GM19239 (cell line): ENCODE measurements around the gene MAN2B2.

Source experiments
- DNase-seq: peaks from one replicate; pipeline ENCODE4 v3.0.0; 2011; ENCODE audit warnings: low spot score; ENCODE audit not compliant: insufficient read length
- FAIRE-seq: peaks from 2 replicates; lab custom pipeline; 2011; peaks lifted over from hg19 to GRCh38; lab: Jason Lieb, UNC

MAN2B2 gene

DNA sequence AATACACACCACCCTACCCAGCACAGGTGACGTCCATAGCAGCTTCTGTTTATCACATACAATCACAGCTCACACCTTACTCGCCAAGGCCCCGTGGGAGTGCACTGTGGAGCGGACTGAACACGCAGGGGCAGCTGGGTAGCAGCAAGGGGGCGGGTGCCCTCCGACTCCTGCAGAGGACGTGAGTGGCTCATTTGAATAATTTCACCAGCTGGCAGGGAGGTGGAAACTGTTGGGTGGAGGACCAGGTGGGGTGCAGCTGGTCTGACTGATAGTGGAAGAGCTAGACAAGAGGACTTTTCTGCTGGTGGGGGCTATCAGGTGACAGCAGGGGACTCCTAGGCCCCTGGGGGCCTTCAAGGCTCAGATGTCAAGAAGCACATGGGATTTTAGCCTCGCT lies 16.3 kb downstream of the MAN2B2 start:
- DNase-seq (peak; percentile 48), FAIRE-seq (no peak)

DNA sequence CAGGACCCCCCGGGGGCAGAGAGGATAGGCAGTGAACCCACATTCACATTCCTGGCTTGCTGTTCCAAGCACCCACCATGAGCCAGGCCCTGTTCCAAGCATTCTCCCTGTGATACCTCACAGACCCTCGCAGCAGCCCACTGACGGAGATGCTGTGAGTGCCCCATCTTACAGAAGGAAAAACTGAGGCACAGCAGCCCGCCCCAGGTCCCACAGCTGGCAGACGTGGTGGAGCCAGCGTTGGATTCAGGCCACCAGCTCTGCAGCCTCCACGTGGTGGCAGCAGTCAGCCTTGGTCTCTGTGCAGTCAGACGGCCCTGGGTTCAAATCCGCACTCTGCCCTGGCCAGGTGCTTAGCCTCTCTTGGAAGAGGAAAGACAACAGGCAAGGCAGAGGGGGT lies 16.8 kb downstream of the MAN2B2 start:
- no peak for FAIRE-seq
- DNase-seq = no peak

GRCh38 chr4:6592804-6593563 lies 18.0 kb downstream of the MAN2B2 start:
- FAIRE-seq (no peak), DNase-seq (no peak)

DNA sequence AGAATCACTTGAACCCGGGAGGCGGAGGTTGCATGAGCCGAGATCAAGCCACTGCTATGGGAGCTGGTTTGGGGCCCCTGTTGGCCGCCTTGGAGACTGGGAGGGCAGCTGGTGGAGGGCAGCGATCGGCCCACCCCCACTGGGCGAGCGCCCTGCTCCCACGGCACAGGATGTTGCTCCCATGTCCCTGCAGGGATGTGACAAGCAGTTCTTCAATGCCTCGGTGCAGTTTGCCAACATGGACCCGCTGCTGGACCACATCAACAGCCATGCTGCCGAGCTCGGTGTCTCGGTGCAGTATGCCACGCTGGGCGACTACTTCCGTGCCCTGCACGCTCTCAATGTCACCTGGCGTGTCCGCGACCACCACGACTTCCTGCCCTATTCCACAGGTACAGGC lies 19.4 kb downstream of the MAN2B2 start:
- no peak for DNase-seq
- no peak for FAIRE-seq

- DNase-seq = no peak
- FAIRE-seq = no peak
These were observed 19.9 kb downstream of the MAN2B2 start for GRCh38 chr4:6594826-6595355.

DNA sequence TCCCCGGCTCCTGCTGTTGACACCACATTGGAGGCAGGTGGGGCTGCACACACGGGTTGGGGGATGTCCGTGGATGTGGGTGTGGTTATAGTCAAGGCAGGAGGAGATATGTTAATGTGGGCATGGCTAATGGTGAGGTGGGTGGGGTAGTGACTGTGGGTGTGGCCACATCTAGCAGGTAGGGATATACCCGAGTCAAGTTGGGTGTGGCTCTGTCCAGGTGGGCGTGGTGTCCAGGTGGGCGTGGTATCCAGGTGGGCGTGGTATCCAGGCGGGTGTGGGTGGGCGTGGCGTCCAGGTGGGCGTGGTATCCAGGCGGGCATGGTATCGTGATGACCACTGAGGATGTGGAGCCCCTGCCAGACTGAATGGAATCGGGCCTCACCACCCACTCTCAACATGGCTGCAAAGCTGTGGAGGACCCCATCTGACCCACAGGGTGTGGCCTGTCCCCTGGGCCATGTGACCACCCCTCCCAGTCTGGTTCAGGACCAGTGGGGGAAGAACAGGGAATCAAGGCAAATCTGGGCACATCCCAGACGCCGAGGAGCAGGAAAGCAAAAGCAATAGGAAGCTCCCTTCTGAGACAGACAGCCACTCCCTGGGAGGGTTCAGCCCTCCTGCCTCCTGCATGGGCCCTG lies 21.0 kb downstream of the MAN2B2 start:
- FAIRE-seq (no peak), DNase-seq (no peak)

GRCh38 chr4:6596948-6597347 lies 22.0 kb downstream of the MAN2B2 start:
- no peak for DNase-seq
- FAIRE-seq = no peak

DNA sequence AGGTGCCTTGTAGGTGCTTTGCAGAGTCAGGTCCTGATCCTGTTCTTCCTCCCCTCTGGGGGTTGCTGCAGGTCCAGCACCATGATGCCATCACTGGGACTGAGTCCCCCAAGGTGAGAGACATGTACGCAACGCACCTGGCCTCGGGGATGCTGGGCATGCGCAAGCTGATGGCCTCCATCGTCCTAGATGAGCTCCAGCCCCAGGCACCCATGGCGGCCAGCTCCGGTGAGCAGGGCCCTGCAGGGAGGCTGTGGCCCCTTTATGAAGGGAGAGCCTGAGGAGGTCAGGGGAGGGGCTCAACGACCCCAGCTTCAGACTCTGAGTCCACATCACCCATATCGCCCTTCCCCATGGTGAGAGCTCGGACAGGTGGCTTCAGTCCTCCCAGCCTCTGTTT lies 23.1 kb downstream of the MAN2B2 start:
- FAIRE-seq (no peak), DNase-seq (no peak)

GRCh38 chr4:6598641-6599040 lies 23.7 kb downstream of the MAN2B2 start:
- FAIRE-seq = no peak
- DNase-seq = no peak

DNA sequence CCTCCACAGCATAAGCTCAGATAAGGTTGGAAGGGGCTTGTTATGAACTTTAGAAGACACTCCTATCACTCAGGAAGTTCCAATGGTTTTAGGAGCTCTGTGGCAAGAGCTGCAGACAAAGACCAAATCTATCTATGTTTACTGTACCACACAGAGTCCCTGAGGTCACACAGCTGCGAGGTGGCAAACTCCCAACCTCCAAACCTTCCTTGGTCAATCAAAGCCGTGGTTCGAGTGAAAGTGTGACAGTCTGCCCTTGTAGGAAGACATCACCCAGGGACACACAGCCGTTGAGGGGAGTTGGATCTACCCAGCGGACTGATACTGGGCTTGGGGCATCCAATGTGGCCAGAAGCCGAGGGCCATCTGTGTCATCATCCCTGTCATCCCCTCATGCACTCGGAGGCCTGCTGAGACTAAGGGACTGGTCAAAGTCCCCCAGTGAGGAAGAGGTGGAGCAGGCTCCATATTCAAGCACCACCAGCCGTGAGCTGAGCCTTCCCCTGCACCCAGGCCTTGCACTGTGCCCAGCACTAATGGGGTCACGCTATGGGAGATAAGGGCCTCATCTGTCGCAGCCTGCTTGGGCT lies 26.8 kb downstream of the MAN2B2 start:
- FAIRE-seq = no peak

DNA sequence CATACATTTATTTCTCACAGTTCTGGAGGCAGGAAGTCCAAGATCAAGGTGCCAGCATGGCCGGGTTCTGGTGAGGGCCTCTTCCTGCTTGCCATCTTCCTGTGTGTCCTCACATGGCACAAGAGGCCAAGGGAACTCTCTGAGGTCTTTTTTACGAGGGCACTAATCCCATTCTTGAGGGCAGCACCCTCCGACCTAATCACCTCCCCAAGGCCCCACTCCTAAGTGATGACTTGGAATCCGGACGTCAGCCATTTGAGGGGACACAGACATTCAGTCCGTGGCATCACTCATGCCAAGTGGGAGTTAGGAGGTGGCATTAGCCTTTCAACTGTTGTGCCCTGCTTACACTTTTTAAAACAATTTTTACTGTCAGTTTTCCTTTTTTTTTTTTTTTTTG lies 27.3 kb downstream of the MAN2B2 start:
- DNase-seq (no peak), FAIRE-seq (no peak)

More for the DNA sequence above, 26.8 kb downstream of the MAN2B2 start:
- DNase-seq = no peak

GRCh38 chr4:6603128-6603527 lies 28.1 kb downstream of the MAN2B2 start:
- DNase-seq (no peak), FAIRE-seq (no peak)

GRCh38 chr4:6605114-6605513 lies 30.1 kb downstream of the MAN2B2 start:
- no peak for FAIRE-seq
- no peak for DNase-seq

- DNase-seq (no peak), FAIRE-seq (no peak)
These were observed 30.6 kb downstream of the MAN2B2 start for GRCh38 chr4:6605605-6606004.

DNA sequence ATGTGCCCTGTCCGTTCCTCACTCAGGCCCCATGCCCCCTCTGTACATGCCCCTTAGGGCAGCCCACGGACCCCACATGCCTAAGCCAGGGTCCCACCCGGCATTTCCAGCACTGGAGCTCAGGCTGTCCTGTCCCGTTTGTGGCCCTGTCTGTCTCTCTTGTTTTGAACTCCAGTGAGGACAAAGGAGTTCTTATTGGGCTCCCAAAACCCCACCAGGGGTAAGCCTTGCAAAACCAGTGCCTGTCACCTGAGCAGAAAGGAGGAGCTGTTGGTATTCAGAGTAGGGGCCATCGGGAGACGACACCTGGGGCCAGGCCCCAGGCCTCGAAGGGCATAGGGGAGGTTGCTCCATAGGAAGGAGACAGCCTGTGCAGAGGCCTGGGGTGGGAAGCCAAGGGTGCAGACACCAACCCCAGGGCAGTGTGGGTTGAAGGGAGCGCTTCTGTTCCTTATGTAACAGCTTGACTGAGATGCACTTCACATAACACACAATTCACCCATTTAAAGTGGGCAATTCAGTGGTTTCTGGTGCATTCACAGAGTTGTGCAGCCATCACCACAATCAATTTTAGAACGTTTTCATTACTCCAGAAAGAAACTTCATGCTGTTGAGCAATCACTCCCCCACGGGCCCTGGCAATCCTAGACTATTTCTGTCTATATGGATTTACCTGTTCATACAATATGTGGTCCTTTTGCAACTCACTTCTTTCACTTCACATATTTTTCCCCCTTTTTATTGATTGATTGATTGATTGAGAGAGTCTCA lies 31.7 kb downstream of the MAN2B2 start:
- FAIRE-seq = no peak
- no peak for DNase-seq

- FAIRE-seq = no peak
- no peak for DNase-seq
These were observed 32.5 kb downstream of the MAN2B2 start for GRCh38 chr4:6607368-6608055.

DNA sequence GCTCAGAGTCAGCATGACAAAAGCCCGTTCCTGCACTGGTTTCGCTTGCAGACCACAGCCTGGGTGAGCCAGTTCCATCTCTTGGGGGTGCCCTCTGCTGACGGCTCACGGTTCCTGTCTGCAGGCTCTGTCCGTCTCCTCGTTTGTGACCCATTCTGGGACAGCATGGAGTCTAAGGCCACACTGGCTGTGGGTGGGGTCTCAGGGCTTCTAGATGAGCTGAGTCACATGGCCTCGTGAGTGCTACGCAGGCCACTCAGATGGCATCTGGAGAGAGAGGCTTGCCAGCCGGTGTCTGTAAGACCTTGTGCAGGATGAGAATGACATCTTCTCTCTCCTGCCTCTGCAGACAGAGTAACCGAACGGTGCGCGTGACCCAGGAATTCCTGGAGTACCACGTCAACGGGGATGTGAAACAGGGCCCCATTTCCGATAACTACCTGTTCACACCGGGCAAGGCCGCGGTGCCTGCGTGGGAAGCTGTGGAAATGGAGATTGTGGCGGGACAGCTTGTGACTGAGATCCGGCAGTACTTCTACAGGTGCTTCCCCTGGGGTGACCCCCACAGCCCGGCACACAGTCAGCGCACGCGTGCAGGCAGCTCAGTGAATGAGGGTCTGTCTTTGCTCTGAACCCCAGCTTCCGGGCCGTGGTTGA lies 33.9 kb downstream of the MAN2B2 start:
- no peak for FAIRE-seq
- no peak for DNase-seq

DNA sequence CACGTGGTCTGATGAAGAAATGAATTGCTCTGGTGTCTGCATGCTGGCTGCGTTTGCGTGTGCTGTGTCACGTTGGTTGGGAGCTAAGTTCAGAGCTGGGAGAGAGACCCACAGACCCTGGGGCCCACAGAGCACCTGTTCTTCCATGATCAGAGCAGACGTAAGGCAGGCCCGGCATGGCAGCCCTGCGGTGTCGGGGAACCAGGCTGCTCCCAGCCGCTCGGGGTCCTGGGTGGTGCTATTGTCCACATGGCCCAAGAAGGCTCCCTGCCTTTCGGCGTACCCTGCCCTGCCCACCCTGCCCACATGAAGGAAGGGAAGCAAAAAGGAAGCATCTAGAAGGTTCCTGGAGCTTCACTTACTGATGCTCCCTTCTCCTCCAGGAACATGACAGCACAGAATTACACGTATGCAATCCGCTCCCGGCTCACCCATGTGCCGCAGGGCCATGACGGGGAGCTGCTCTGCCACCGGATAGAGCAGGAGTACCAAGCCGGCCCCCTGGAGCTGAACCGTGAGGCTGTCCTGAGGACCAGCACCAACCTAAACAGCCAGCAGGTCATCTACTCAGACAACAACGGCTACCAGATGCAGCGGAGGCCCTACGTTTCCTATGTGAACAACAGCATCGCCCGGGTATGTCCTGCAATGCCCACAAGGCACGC lies 34.6 kb downstream of the MAN2B2 start:
- FAIRE-seq (no peak), DNase-seq (no peak)

- DNase-seq = no peak
- no peak for FAIRE-seq
These were observed 36.0 kb downstream of the MAN2B2 start for GRCh38 chr4:6610856-6611430.
